Spleen (tissue), 7 donors: ENCODE measurements around the gene MKS1.

Experiments used
- POLR2A ChIP-seq, 3 donors: fragments of 450-650 bp; IDR thresholded peaks; one replicate each; pipeline ENCODE4 v1.5.1; 2017; ENCODE audit warnings: antibody characterized with exemption in 3 of 3, mild to moderate bottlenecking in 1 of 3
- POLR2AphosphoS5 ChIP-seq, 3 donors: sonication (generic); formaldehyde crosslinking; IDR thresholded peaks; one replicate each; pipeline ENCODE4 v1.5.1; 2017; ENCODE audit warnings: antibody characterized with exemption in 3 of 3
- TF ChIP-seq, protein P1 (sequence below), 11 experiments: fragments of 200-600 bp in 7 of 11; fragments of 450-650 bp in 4 of 11; sonication (generic) in 4 of 11; IDR thresholded peaks in 8 of 11; conservative IDR thresholded peaks in 3 of 11; 1 replicate in 7 of 11; 2 replicates in 4 of 11; pipeline versions ENCODE4 v1.4.0 to v1.8.0; 2016 to 2021; ENCODE audit warnings: antibody characterized with exemption in 11 of 11, inconsistent platforms in 4 of 11, mild to moderate bottlenecking in 1 of 11
- donor health status: DM: no; HTN: no; CAD: no; lungs with moderate emphysema.
- donor health status: DM: no; HTN: no; CAD: no.
- donor health status: DM: no; HTN: no; CAD: no.

DNA sequence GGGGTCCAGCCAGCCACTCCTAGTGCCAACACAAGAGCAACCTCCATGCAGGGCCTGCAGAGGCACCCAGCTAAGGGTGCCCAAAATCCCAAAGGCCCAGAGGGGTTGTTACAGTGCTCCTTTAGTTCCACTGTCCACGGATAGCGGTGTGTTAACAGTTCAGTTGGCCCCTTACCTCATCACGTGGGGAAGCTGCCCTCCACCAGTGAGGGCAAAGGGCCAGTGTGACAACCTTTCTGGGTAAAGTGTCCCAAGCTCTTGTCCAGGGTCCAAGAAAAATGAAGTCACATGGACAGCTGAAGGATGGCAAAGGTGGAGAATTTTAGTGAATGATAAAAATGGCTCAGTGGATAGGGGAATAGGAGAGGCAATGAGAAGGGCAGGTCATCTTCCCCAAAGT is 8.7 kb upstream of the MKS1 start:
- TF ChIP-seq, protein P1, sequence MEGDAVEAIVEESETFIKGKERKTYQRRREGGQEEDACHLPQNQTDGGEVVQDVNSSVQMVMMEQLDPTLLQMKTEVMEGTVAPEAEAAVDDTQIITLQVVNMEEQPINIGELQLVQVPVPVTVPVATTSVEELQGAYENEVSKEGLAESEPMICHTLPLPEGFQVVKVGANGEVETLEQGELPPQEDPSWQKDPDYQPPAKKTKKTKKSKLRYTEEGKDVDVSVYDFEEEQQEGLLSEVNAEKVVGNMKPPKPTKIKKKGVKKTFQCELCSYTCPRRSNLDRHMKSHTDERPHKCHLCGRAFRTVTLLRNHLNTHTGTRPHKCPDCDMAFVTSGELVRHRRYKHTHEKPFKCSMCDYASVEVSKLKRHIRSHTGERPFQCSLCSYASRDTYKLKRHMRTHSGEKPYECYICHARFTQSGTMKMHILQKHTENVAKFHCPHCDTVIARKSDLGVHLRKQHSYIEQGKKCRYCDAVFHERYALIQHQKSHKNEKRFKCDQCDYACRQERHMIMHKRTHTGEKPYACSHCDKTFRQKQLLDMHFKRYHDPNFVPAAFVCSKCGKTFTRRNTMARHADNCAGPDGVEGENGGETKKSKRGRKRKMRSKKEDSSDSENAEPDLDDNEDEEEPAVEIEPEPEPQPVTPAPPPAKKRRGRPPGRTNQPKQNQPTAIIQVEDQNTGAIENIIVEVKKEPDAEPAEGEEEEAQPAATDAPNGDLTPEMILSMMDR (IDR thresholded peaks at IDR 0.05 in 8 of 11, conservative IDR thresholded peaks at IDR 0.05 in 3 of 11), result no peak
- TF ChIP-seq POLR2A (IDR thresholded peaks at IDR 0.05) (no peak), POLR2AphosphoS5 (IDR thresholded peaks at IDR 0.05) (no peak)
